Cardiac muscle cell (in vitro differentiated cells and primary cell): Measurements from ENCODE around the gene PM20D2. TPM values are rescaled to one million over a fixed set of nuclear protein-coding genes. Genes with fewer than 3 reads are reported as not detected.
A peak's percentile ranks its signal among the peaks of the same experiment; 100 is the strongest.

Experiments
- DNase-seq, 2 donors: peaks; one replicate each; pipeline versions ENCODE4 v3.0.0 to v3.0.0-alpha.2; 2010 to 2017; ENCODE audit warnings: low read depth in 1 of 2, low spot score in 1 of 2
- H3K27ac ChIP-seq: fragments of 200-600 bp; sonication (generic); 2 replicates; pipeline ENCODE4 v1.5.1; 2016
- H3K27me3 ChIP-seq: fragments of 200-600 bp; sonication (generic); 2 replicates; pipeline ENCODE4 v1.6.0; 2016; ENCODE audit warnings: control low read depth
- H3K36me3 ChIP-seq: fragments of 200-600 bp; sonication (generic); 2 replicates; pipeline ENCODE4 v1.5.1; 2016; ENCODE audit warnings: control low read depth
- H3K4me1 ChIP-seq: fragments of 200-600 bp; sonication (generic); 2 replicates; pipeline ENCODE4 v1.8.1; 2017; ENCODE audit warnings: low read depth, mild to moderate bottlenecking, mixed run types
- H3K4me3 ChIP-seq: fragments of 200-600 bp; sonication (generic); 2 replicates; pipeline ENCODE4 v1.5.1; 2016; ENCODE audit warnings: mild to moderate bottlenecking
- H3K9me3 ChIP-seq: fragments of 200-600 bp; sonication (generic); 2 replicates; pipeline ENCODE4 v1.5.1; 2017; ENCODE audit warnings: low read depth, mild to moderate bottlenecking, control low read depth
- polyA plus RNA-seq: library from polyadenylated mRNA; unstranded; fragments of >200 nt; fragmentation: Nextera tagmentation; extraction: Ambion mirVana; gene quantifications from 2 replicates; pipeline ENCODE4 v1.2.1, GENCODE V29; 2016
- total RNA-seq: library from RNA; depleted of rRNA; stranded (reverse); fragments of >200 nt; gene quantifications from 2 replicates; pipeline ENCODE4 v1.2.3, GENCODE V29; 2016
- TF ChIP-seq, protein P1 (sequence below): IDR thresholded peaks from 2 replicates; pipeline ENCODE4 v1.5.1; 2012; ENCODE audit warnings: low read depth, mild to moderate bottlenecking, low read length

The PM20D2 gene
- total and polyA plus RNA-seq, 2 experiments from 2014 or later, result 10.6 to 11.4 TPM

DNA sequence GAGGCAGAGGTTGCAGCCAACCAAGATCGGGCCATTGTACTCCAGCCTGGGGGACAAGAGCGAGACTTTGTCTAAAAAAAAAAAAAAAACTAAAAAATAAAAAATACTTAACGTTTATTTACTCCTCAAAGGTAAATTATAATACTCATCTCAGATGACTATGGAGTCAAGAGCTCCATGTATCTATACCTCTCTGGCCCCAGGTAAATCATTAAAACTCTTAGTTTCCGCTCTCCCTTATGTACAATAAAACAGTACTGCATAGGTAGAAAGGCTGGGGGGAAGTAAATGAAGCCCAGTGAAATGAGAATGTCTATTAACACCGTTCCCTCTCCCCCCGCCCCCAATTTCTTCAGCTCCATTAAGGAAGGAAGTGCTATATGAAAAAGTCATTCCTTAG is 29.2 kb upstream of the PM20D2 start:
- TF ChIP-seq, protein P1, sequence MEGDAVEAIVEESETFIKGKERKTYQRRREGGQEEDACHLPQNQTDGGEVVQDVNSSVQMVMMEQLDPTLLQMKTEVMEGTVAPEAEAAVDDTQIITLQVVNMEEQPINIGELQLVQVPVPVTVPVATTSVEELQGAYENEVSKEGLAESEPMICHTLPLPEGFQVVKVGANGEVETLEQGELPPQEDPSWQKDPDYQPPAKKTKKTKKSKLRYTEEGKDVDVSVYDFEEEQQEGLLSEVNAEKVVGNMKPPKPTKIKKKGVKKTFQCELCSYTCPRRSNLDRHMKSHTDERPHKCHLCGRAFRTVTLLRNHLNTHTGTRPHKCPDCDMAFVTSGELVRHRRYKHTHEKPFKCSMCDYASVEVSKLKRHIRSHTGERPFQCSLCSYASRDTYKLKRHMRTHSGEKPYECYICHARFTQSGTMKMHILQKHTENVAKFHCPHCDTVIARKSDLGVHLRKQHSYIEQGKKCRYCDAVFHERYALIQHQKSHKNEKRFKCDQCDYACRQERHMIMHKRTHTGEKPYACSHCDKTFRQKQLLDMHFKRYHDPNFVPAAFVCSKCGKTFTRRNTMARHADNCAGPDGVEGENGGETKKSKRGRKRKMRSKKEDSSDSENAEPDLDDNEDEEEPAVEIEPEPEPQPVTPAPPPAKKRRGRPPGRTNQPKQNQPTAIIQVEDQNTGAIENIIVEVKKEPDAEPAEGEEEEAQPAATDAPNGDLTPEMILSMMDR, result no peak
- peak overlapping the region; percentile 91 for H3K4me3 ChIP-seq
- H3K27ac ChIP-seq, result no peak overlapping the region
- H3K9me3 ChIP-seq, result no peaks in the 10 kb centered on the region
- DNase-seq, result no peak
- no peaks in the 10 kb centered on the region for H3K36me3 ChIP-seq
- peaks cover 4% of the 10 kb centered on the region for H3K4me1 ChIP-seq
- no peaks in the 10 kb centered on the region for H3K27me3 ChIP-seq

DNA sequence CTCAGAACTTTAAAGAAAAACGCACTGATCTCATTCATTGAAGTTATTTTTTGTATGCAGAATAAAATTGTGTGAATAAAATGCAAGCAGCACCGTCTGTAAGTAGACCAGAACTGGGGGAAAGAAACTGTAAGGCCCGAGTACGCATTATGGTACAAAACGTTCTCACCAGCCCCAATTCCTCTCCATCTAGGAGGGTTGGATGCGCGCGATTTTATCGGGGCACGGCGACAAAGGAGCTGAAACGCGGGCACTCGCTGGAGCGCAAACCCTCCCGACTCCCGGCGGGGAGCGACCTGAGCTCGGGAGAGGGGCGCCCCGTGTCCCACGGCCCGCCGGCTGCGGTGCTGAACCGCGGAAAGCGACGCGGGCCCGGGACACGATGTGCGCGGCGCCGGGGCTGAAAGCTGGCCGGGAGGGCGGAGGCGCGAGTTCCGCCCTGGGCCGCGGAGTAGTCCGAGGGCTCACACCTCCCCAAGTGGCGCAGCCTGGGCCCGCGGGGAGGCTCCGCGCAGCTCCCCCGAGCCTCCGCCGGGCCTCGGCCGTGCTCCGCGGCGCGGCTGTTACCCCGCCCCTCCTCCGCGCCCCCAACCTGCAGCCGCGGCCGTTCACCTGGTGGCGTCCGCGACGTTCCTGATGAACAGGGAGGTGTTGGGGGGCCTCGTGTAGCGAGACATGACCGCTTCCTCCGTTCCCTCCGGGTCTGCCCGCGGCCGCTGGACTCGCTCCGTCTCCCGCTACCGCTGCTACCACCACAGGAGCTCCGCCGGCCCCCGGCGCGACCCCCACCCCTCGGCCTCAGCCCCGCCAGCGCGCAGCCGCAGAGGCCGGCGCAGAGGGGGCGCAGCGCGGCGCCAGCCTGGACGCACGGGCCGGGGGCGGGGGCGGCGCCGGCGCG is 28.4 kb upstream of the PM20D2 start, which contains the start of gene SRSF12:
SRSF12 (minus strand) TSS at position 861 of the 898 bp plus-strand sequence; CDS start at position 677, 184 bp downstream.
- Histone ChIP-seq H3K27me3 (no peaks in the 10 kb centered on the region), H3K36me3 (no peaks in the 10 kb centered on the region), H3K4me1 (peaks cover 4% of the 10 kb centered on the region), H3K4me3 (peak within 1 kb of the TSS; percentile 91), H3K27ac (peak within 1 kb of the TSS; percentile 18), H3K9me3 (no peaks in the 10 kb centered on the region)
- TF ChIP-seq, protein P1, result no peak
- DNase-seq, result peak; percentile 65 to 73

DNA sequence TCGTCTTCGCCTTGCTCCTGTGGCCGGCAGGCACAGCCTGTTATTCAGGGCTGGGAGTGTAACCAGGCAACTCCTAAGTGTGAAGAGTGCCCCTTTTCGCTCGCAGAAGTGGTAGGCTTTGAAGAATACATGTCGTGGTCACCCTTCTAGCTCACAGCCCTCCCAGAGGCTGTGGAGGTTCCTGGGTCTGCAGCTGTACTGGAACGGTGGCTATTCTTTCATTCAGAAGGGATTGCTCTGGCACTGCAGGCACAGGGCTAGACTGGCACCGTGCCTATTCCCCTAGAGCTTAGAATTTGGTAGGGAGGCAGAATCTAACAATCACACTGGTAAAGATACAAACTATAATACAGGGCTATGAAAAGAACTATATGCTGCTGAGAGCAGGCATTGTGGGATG is 26.9 kb upstream of the PM20D2 start:
- Histone ChIP-seq H3K4me1 (peaks cover 4% of the 10 kb centered on the region), H3K4me3 (no peak overlapping the region), H3K27ac (no peak overlapping the region), H3K36me3 (no peaks in the 10 kb centered on the region), H3K27me3 (no peaks in the 10 kb centered on the region), H3K9me3 (no peaks in the 10 kb centered on the region)
- TF ChIP-seq, protein P1, result no peak
- DNase-seq, result no peak

DNA sequence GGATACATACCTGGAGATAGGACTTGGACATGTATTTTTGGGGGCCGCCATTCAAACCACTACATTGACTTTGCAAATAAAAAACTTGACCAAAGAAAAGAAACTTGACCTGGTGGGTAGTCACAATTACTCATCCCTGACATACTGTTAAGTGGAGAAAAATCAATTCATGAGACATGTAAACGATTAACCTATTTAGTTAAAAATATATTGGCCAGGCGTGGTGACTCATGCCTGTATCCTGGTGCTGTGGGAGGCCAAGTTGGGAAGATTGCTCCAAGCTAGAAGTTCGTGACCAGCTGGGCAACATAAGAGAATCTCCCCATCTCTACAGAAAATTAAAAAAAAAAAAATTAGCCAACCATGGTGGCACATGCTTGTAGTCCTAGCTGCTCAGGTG is 25.5 kb upstream of the PM20D2 start:
- TF ChIP-seq, protein P1, result no peak
- DNase-seq, result no peak
- no peak overlapping the region for H3K4me3 ChIP-seq
- H3K27ac ChIP-seq, result no peak overlapping the region
- no peaks in the 10 kb centered on the region for H3K9me3 ChIP-seq
- H3K36me3 ChIP-seq, result no peaks in the 10 kb centered on the region
- peaks cover 4% of the 10 kb centered on the region for H3K4me1 ChIP-seq
- H3K27me3 ChIP-seq, result no peaks in the 10 kb centered on the region

DNA sequence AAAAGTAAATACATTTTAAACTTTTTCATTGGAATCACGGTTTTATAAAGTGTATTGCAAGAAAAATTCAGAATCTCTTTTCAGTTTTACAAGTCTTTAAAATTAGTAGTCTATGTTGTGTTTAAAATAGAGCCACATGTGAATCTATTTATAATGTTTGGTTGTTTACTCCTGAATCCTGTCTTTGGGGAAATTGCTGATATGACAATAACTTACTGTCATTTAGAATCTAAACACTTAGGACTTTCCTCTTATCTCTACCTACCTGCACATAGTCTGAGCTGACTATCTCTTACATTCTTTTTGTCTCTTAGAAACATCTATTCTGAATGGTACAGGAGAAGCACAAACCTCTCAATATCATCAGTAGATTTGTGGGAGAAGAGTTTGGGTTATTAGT is 23.9 kb upstream of the PM20D2 start:
- Histone ChIP-seq H3K9me3 (no peaks in the 10 kb centered on the region), H3K27ac (no peak overlapping the region), H3K4me3 (no peak overlapping the region), H3K4me1 (peaks cover 2% of the 10 kb centered on the region), H3K36me3 (no peaks in the 10 kb centered on the region), H3K27me3 (no peaks in the 10 kb centered on the region)
- no peak for DNase-seq
- TF ChIP-seq, protein P1, result no peak
